HG03135 (cell line): ENCODE data around the gene TPGS1.
A peak's percentile ranks its signal among the peaks of the same experiment; 100 is the strongest.
"Not testable (repeated sequence)": the region's sequence is repeated elsewhere in the genome, so short reads cannot be mapped to it uniquely, and the experiment has no call there.

Source experiments
- ATAC-seq: cut with Tn5 transposase; IDR thresholded peaks from one replicate; pipeline ENCODE4 v1.9.1; 2021; ENCODE audit warnings: mild to moderate bottlenecking, moderate library complexity; ENCODE audit not compliant: unreplicated experiment

TPGS1 gene

GRCh38 chr19:475360-475759, 31.9 kb upstream of the TPGS1 start:
- ATAC-seq = no peak

GRCh38 chr19:478236-478903, 28.9 kb upstream of the TPGS1 start:
- ATAC-seq = no peak

DNA sequence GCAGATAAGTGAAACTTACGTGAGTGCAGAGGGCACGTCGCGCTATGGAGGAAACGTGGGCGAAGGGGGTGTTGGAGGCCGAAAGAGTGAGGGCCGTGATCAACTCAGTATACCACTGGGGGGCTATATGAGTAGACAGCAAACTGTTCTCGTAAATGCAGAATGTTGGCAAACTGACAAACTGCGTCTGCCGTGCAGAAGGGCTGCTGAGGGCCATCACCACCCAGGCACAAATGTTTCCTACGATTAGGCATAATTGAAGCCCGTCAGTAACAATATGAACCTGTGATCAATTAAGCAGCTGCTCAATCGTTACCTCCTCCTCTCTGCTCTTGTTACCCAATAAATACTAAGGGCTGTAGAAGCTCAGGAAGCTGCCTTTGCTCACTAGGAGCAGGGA, 28.3 kb upstream of the TPGS1 start:
- ATAC-seq = no peak

GRCh38 chr19:480016-480855, 27.1 kb upstream of the TPGS1 start:
- ATAC-seq = no peak

DNA sequence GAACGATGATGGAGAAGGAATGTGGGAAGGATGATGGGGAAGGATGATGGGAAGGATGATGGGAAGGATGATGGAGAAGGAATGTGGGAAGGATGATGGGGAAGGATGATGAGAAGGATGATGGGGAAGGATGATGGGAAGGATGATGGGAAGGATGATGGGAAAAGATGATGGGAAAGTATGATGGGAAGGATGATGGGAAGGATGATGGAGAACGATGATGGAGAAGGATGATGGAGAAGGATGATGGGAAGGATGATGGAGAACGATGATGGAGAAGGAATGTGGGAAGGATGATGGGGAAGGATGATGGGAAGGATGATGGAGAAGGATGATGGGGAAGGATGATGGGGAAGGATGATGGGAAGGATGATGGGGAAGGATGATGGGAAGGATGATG, 26.2 kb upstream of the TPGS1 start:
- not testable (repeated sequence) for ATAC-seq

DNA sequence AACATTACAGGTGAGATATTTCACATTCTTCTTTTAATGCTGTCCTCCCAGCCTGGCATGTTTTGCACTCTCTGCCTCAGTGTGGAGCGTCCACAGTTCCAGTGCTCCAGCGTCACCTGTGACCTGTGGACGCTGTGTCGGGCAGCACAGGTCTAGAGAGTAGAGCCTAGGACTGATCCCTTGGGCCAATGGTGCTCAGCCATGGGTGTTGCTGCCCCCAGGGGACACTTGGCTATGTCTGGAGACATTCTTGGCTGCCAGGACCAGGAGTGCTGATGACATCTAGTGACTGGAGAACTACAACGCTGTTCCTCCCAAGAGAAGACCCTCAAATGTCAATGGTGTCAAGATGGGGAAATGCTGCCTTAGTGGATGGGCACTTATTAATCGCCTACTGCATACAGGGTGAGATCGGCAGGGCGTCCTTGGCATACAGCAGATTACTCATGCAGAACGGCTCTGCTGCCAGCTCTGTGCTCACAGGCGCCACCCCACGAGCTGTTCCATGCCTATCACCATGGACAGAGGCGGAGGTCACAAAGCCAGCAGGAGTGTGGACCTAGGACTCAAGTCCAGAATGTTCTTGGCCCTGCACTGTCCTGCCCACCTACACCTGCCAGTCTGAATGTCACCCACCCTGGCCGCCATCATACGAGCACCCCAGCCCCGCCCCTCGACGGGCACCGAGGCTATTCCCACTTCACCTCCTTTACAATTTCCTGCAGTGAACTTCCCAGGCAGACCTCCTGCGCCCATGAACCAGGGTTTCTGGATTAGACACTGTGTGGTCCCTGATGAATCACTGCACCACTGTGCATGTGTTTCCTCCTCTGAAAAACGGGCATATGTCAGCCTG, 24.9 kb upstream of the TPGS1 start:
- ATAC-seq = no peak

- no peak for ATAC-seq
Observed at GRCh38 chr19:483332-484072, 23.8 kb upstream of the TPGS1 start.

GRCh38 chr19:484494-484893, 22.8 kb upstream of the TPGS1 start:
- no peak for ATAC-seq

- ATAC-seq = no peak
Observed at GRCh38 chr19:485077-485476, 22.2 kb upstream of the TPGS1 start.

DNA sequence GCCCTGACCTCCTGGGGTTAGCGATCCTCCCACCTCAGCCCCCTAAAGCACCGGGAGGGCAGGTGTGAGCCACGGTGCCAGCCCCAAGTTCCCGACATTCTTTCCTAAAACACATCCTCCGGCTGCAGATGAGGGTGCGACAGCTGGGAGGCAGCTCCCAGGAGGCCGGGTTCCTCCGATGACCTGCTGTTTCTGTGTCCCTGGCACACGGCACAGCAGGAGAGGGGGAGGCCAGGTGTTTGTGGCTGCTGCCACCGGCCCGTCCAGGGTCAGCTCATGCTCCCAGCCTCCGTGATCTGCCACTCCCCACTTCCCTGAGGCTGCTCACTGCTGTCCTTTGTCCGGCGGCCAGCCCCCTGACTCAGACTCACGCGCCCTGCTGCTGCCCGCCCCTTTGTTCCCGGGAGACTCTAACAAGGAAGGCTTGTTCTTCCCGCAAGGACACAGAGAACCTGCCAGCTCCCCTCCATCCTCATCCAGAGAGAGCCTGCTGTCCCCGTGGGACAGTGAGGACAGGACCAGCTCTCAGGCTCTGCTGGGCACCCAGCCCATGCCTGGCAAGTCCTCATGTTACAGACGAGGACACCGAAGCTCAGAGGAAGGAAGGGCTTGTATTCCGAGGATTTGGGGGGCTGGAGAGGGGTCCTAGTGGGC, 21.6 kb upstream of the TPGS1 start:
- no peak for ATAC-seq

- peak; percentile 62 for ATAC-seq
Observed at GRCh38 chr19:488505-489417, 18.5 kb upstream of the TPGS1 start.

GRCh38 chr19:489418-490196, 17.7 kb upstream of the TPGS1 start:
- no peak for ATAC-seq

DNA sequence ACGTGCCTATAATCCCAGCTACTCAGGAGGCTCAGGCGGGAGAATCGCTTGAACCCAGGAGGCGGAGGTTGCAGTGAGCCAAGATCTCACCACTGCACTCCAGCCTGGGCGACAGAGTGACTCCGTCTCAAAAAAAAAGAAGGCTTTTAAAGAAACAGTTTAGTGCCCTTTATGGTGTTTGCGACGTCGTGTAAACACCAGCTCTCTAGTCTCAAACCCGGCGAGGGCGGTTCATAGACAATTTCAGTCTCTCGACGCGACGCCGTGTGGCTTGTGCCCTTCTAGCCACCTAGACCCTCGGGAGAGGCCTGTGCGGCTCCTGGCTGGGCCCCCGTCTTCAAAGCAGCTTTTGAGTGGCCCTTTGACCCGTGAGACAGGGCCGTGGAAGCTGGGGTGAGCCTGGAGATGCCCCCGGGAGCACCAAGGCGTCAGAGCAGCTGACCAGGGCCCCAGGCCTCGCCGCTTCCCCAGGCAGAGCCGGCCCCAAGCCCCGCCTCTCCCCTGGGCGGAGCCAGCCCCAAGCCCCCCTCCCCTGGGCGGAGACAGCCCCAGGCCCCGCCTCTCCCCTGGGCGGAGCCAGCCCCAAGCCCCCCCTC, 16.1 kb upstream of the TPGS1 start:
- ATAC-seq = no peak

- ATAC-seq = no peak
Observed at GRCh38 chr19:492091-492531, 15.2 kb upstream of the TPGS1 start.

DNA sequence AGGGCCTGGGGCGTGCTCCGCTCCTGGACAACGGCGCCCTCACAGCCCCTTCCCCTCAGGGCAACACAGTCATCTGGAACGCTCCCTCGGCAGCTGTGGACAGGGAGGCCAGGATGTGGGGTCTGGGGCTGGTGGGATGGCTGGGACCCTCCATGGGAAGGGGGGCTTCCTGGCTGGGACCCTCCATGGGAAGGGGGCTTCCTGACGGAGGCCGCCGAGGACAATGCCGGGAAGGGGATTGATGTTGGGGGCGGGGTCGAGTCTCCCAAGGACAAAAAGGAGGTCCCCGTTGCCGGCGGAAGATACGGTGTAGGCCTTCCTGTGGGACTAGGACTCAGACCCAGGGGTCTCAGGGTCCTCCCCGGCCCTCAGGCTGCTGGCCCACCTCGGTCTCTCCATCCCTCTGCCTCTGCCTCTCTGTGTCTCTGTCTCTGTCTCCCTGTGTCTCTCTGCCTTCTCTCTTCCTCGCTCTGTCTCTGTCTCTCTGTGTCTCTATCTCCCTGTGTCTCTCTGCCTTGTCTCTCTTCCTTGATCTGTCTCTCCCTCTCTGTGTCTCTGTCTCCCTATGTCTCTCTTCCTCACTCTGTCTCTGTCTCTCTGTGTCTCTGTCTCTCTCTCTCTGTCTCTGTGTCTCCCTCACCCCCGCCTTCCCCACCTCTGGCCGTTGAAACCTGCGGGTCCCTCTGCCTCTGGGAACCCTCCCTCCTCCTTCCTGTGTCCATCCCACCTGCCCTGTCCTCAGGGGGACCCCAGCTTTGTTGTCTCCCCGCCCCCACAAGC, 13.7 kb upstream of the TPGS1 start:
- ATAC-seq = no peak

GRCh38 chr19:494171-495080, 12.9 kb upstream of the TPGS1 start:
- ATAC-seq = no peak
